Fibroblast of upper back skin (primary cell): ENCODE results near the gene VENTX.
A peak's percentile ranks its signal among the peaks of the same experiment; 100 is the strongest.

Experiments used
- DNase-seq: peaks from one replicate; pipeline ENCODE4 v3.0.0-alpha.2; 2013

The VENTX gene

GRCh38 chr10:133274751-133275683 is 37.4 kb downstream of the VENTX start:
- no peak for DNase-seq

- no peak for DNase-seq
These were observed 38.0 kb downstream of the VENTX start for GRCh38 chr10:133275684-133276092.

- DNase-seq: no peak
These were observed 38.4 kb downstream of the VENTX start for GRCh38 chr10:133276100-133276434.

GRCh38 chr10:133276435-133277201 is 39.0 kb downstream of the VENTX start, which contains the start of gene ADAM8:
ADAM8 (minus strand) TSS chr10:133276868; CDS start chr10:133276817, 51 bp downstream.
- DNase-seq: no peak

GRCh38 chr10:133277277-133277992 is 39.8 kb downstream of the VENTX start:
- no peak for DNase-seq

GRCh38 chr10:133277993-133278576 is 40.4 kb downstream of the VENTX start:
- DNase-seq: no peak

- DNase-seq: peak; percentile 32
These were observed 41.1 kb downstream of the VENTX start for GRCh38 chr10:133278577-133279265.

GRCh38 chr10:133279326-133280226 is 41.9 kb downstream of the VENTX start:
- no peak for DNase-seq

GRCh38 chr10:133280391-133281059 is 42.9 kb downstream of the VENTX start:
- DNase-seq: no peak

GRCh38 chr10:133281084-133281483 is 43.4 kb downstream of the VENTX start:
- DNase-seq: no peak

GRCh38 chr10:133281628-133282372 is 44.1 kb downstream of the VENTX start:
- DNase-seq: no peak

GRCh38 chr10:133282846-133283390 is 45.3 kb downstream of the VENTX start:
- DNase-seq: no peak

- no peak for DNase-seq
These were observed 46.3 kb downstream of the VENTX start for GRCh38 chr10:133283931-133284330.

GRCh38 chr10:133285217-133285616 is 47.6 kb downstream of the VENTX start:
- no peak for DNase-seq

- DNase-seq: no peak
These were observed 48.7 kb downstream of the VENTX start for GRCh38 chr10:133286366-133286765.

GRCh38 chr10:133287832-133288500 is 50.3 kb downstream of the VENTX start:
- DNase-seq: no peak

- no peak for DNase-seq
These were observed 52.1 kb downstream of the VENTX start for GRCh38 chr10:133289761-133290160.
